Smooth muscle cell (in vitro differentiated cells): Measurements from ENCODE around the gene MEIOB. TPM values are rescaled to one million over a fixed set of nuclear protein-coding genes. Genes with fewer than 3 reads are reported as not detected.
"Not testable (repeated sequence)": the region's sequence is repeated elsewhere in the genome, so short reads cannot be mapped to it uniquely, and the experiment has no call there.

ENCODE experiments used
- DNase-seq: peaks from one replicate; lab custom pipeline; 2025; ENCODE audit not compliant: unreplicated experiment; lab: John Stamatoyannopoulos, UW
- H2AFZ ChIP-seq: fragments of 200-600 bp; sonication (generic); 2 replicates; pipeline ENCODE4 v1.6.0; 2016; ENCODE audit warnings: antibody characterized with exemption, low read depth, mild to moderate bottlenecking
- H3F3A ChIP-seq: fragments of 200-600 bp; sonication (generic); 2 replicates; pipeline ENCODE4 v1.6.0; 2017; ENCODE audit warnings: antibody characterized with exemption, low read depth
- H3K27ac ChIP-seq: fragments of 200-600 bp; sonication (generic); 2 replicates; pipeline ENCODE4 v1.5.1; 2016; ENCODE audit warnings: low read depth, mild to moderate bottlenecking
- H3K27me3 ChIP-seq: fragments of 200-600 bp; sonication (generic); 2 replicates; pipeline ENCODE4 v1.6.1; 2016; ENCODE audit warnings: low read depth, mild to moderate bottlenecking
- H3K36me3 ChIP-seq: fragments of 200-600 bp; sonication (generic); 2 replicates; pipeline ENCODE4 v1.5.1; 2016; ENCODE audit warnings: low read depth
- H3K4me1 ChIP-seq: fragments of 200-600 bp; sonication (generic); 2 replicates; pipeline ENCODE4 v1.5.1; 2016; ENCODE audit warnings: low read depth
- H3K4me2 ChIP-seq: fragments of 200-600 bp; sonication (generic); 2 replicates; pipeline ENCODE4 v1.6.0; 2016; ENCODE audit warnings: mild to moderate bottlenecking
- H3K4me3 ChIP-seq: fragments of 200-600 bp; sonication (generic); 2 replicates; pipeline ENCODE4 v1.5.1; 2016; ENCODE audit warnings: mild to moderate bottlenecking
- H3K79me2 ChIP-seq: fragments of 200-600 bp; sonication (generic); 2 replicates; pipeline ENCODE4 v1.6.0; 2016; ENCODE audit warnings: low read depth, mild to moderate bottlenecking
- H3K9ac ChIP-seq: fragments of 200-600 bp; sonication (generic); 2 replicates; pipeline ENCODE4 v1.6.0; 2016; ENCODE audit warnings: low read depth
- H3K9me3 ChIP-seq: fragments of 200-600 bp; sonication (generic); replicated peaks from 2 replicates; pipeline ENCODE4 v1.5.1; 2016; ENCODE audit warnings: low read depth
- H4K20me1 ChIP-seq: fragments of 200-600 bp; sonication (generic); 2 replicates; pipeline ENCODE4 v1.6.0; 2016; ENCODE audit warnings: low read depth
- WGBS: methylation state at CpG from one replicate; pipeline ENCODE4 v1.1.7; 2016; ENCODE audit warnings: low lambda C conversion rate; 5-methylcytosine and 5-hydroxymethylcytosine counted together
- polyA plus RNA-seq: library from polyadenylated mRNA; unstranded; fragments of >200 nt; fragmentation: Nextera tagmentation; extraction: Ambion mirVana; gene quantifications from 2 replicates; pipeline ENCODE4 v1.2.1, GENCODE V29; 2016
- total RNA-seq: library from RNA; depleted of rRNA; stranded (reverse); fragments of >200 nt; gene quantifications from 2 replicates; pipeline ENCODE4 v1.2.3, GENCODE V29; 2014
- TF ChIP-seq, protein P1 (sequence below): fragments of 200-600 bp; sonication (generic); IDR thresholded peaks from 2 replicates; pipeline ENCODE4 v1.5.1; 2017; ENCODE audit warnings: borderline replicate concordance, mild to moderate bottlenecking, antibody characterized with exemption; ENCODE audit not compliant: insufficient read depth, poor library complexity, severe bottlenecking

Gene MEIOB
- total and polyA plus RNA-seq, 2 experiments from 2014 or later: 0.18 to 1.7 TPM

DNA sequence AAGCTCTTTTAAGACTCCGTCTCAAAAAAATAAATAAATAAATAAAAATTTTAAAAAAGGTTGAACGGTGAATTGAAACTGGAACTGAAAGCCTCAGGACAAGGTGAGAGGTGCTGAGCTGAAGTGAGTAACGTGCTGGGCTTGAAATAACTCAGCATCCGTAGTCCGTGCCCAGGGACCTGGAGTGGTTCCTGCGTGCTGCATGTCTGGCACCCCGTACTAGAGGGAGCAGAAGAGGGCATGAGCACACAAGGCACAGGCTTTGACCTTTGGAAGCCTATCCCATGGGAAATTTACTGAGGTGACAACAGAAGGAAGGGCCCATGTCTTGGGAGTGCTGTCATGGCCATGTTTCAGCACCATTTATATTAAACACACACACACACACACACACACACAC is 4.5 kb upstream of the MEIOB start:
- WGBS: 90% methylated on average over 7 of the region's 7 CpGs
- DNase-seq: no peak
- no peak overlapping the region for H3K4me3 ChIP-seq
- H4K20me1 ChIP-seq: no peaks in the 10 kb centered on the region
- peaks cover 46% of the 10 kb centered on the region for H3K27me3 ChIP-seq
- no peaks in the 10 kb centered on the region for H3K9me3 ChIP-seq
- no peaks in the 10 kb centered on the region for H3K36me3 ChIP-seq
- TF ChIP-seq, protein P1, sequence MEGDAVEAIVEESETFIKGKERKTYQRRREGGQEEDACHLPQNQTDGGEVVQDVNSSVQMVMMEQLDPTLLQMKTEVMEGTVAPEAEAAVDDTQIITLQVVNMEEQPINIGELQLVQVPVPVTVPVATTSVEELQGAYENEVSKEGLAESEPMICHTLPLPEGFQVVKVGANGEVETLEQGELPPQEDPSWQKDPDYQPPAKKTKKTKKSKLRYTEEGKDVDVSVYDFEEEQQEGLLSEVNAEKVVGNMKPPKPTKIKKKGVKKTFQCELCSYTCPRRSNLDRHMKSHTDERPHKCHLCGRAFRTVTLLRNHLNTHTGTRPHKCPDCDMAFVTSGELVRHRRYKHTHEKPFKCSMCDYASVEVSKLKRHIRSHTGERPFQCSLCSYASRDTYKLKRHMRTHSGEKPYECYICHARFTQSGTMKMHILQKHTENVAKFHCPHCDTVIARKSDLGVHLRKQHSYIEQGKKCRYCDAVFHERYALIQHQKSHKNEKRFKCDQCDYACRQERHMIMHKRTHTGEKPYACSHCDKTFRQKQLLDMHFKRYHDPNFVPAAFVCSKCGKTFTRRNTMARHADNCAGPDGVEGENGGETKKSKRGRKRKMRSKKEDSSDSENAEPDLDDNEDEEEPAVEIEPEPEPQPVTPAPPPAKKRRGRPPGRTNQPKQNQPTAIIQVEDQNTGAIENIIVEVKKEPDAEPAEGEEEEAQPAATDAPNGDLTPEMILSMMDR: no peak
- H3K79me2 ChIP-seq: no peaks in the 10 kb centered on the region
- H3K27ac ChIP-seq: no peak overlapping the region
- no peak overlapping the region for H3K4me2 ChIP-seq
- peaks cover 2% of the 10 kb centered on the region for H3K4me1 ChIP-seq
- no peak overlapping the region for H3K9ac ChIP-seq
- no peak overlapping the region for H2AFZ ChIP-seq
- no peaks in the 10 kb centered on the region for H3F3A ChIP-seq

DNA sequence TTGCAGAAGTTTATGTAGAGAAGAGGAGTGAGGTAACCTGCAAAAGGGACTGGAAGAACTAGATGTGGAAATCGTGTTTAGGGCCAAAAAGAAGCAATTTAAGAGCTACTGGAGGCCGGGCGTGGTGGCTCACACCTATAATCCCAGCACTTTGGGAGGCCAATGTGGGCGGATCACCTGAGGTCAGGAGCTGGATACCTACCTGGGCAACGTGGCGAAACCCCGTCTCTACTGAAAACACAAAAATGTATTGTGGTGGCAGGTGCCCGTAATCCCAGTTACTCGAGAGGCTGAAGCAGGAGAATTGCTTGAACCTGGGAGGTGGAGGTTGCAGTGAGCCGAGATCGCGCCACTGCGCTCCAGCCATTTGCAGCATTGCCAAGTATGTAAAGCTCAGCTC is 4.1 kb upstream of the MEIOB start:
- not testable (repeated sequence) for H3F3A ChIP-seq, H3K9me3 ChIP-seq, H3K27ac ChIP-seq, H3K4me3 ChIP-seq, H4K20me1 ChIP-seq, DNase-seq, H3K4me2 ChIP-seq, H2AFZ ChIP-seq, H3K4me1 ChIP-seq, H3K36me3 ChIP-seq, H3K79me2 ChIP-seq, H3K9ac ChIP-seq
- WGBS: 89% methylated on average over 13 of the region's 13 CpGs
- H3K27me3 ChIP-seq: peaks cover 46% of the 10 kb centered on the region

DNA sequence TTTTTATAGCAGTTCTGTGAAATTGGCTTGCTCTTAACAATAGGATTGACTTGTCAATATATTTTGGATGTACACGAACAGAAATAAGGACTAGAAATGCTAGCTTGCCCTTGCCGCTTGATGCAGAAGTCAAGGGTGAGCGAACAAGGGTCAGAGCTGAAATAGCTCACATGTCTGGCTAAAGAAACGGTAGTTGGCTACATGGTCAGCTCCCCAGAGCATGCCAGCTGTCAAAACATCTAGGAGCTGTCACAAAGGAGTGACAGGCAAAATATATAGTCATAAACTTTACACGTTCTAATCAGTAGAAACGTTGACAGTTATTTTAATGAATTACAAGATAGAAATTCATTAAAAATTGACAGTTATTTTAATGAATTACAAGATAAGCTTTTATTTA is 2.9 kb upstream of the MEIOB start:
- H3K36me3 ChIP-seq: no peaks in the 10 kb centered on the region
- no peak overlapping the region for H3K9ac ChIP-seq
- H3K9me3 ChIP-seq: no peaks in the 10 kb centered on the region
- WGBS: 71% methylated on average over 6 of the region's 6 CpGs
- no peak for DNase-seq
- TF ChIP-seq, protein P1: no peak
- peaks cover 46% of the 10 kb centered on the region for H3K27me3 ChIP-seq
- no peaks in the 10 kb centered on the region for H3K79me2 ChIP-seq
- H4K20me1 ChIP-seq: no peaks in the 10 kb centered on the region
- H2AFZ ChIP-seq: no peak overlapping the region
- no peaks in the 10 kb centered on the region for H3F3A ChIP-seq
- H3K27ac ChIP-seq: no peak overlapping the region
- no peak overlapping the region for H3K4me3 ChIP-seq
- no peak overlapping the region for H3K4me2 ChIP-seq
- H3K4me1 ChIP-seq: peaks cover 2% of the 10 kb centered on the region

DNA sequence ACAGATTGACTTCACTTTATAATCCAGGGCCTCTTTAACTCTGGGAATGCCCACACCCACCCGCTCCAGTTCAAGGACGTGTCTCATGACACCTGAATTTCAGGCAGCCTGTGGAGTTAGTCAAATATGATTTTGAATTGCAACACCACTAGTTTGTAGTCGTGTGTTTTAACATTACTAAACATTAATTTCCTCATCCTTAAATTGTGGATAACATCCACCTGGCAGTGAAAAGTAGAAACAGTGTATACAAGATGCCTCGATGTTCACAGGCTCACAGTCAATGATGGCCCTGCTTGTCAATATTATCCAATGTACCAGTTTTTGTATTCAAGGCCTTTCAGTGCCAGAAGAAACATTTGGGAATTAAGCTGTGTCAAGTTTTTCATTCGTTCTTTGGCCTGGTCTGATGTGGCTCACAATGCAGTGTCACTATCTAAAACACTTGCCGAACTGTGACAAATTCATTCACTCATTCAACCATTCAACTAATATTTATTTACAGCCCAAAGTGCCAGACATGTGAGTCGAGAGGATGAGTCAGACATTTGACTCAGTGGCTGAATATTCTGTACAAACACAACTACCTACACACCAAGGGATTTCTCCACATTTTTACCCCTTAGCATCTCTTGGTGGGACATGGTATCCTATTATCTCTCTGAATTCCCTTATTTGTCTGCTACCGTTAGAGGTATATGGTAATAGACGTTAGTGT is 1.4 kb downstream of the MEIOB start:
- H3K36me3 ChIP-seq: no peaks in the 10 kb centered on the region
- H3K4me3 ChIP-seq: no peak overlapping the region
- H3K79me2 ChIP-seq: no peaks in the 10 kb centered on the region
- no peak for DNase-seq
- H3K9ac ChIP-seq: peak overlapping the region; percentile 7
- H3F3A ChIP-seq: no peaks in the 10 kb centered on the region
- WGBS: 35% methylated on average over 9 of the region's 9 CpGs
- TF ChIP-seq, protein P1: no peak
- H3K27ac ChIP-seq: peak overlapping the region; percentile 81
- H3K27me3 ChIP-seq: peaks cover 37% of the 10 kb centered on the region
- H2AFZ ChIP-seq: no peak overlapping the region
- no peaks in the 10 kb centered on the region for H4K20me1 ChIP-seq
- peak overlapping the region; percentile 2 for H3K4me2 ChIP-seq
- peaks cover 2% of the 10 kb centered on the region for H3K4me1 ChIP-seq
- no peaks in the 10 kb centered on the region for H3K9me3 ChIP-seq
